Activated T-cell treated with anti-CD3 and anti-CD28 coated beads, Interleukin-2, amount 50 U/mL, for 4 hours (primary cell): ENCODE results near the gene DCTD. TPM values are rescaled to one million over a fixed set of nuclear protein-coding genes. Genes with fewer than 3 reads are reported as not detected.

Experiments used
- ATAC-seq, 2 donors: fragments of 200-7000 bp; cut with Tn5 transposase; one replicate each; pipeline ENCODE4 v1.10.0; 2021
- DNase-seq: peaks from one replicate; pipeline ENCODE4 v3.0.0-alpha.2; 2020
- H3K27me3 Mint-ChIP-seq: one replicate; pipeline ENCODE4 v1.8.0; 2021; ENCODE audit warnings: low read depth, mixed read lengths
- H3K36me3 Mint-ChIP-seq: one replicate; pipeline ENCODE4 v1.8.0; 2022; ENCODE audit warnings: mixed read lengths; ENCODE audit not compliant: insufficient read depth
- H3K4me1 Mint-ChIP-seq: one replicate; pipeline ENCODE4 v1.8.0; 2021; ENCODE audit warnings: low read depth, mixed read lengths
- H3K4me3 Mint-ChIP-seq: one replicate; pipeline ENCODE4 v1.8.0; 2021; ENCODE audit warnings: mild to moderate bottlenecking, moderate library complexity, mixed read lengths
- H3K9me3 Mint-ChIP-seq: one replicate; pipeline ENCODE4 v1.8.0; 2021; ENCODE audit warnings: mixed read lengths
- total RNA-seq, 3 donors: library from RNA; stranded (reverse); gene quantifications; one replicate each; pipeline ENCODE4 v1.2.1, GENCODE V29; 2021

The DCTD gene
- total RNA-seq, 3 donors from 2014 or later = 138 to 147 (median 145) TPM

- Mint-ChIP-seq H3K4me3 (no peak overlapping the region), H3K36me3 (no peaks in the 10 kb centered on the region), H3K9me3 (no peaks in the 10 kb centered on the region), H3K4me1 (no peaks in the 10 kb centered on the region), H3K27me3 (peaks cover 30% of the 10 kb centered on the region)
- DNase-seq (no peak), ATAC-seq (no peak)
Measured at GRCh38 chr4:182842104-182842600, 75.0 kb downstream of the DCTD start.

- Mint-ChIP-seq H3K27me3 (peaks cover 46% of the 10 kb centered on the region), H3K4me3 (no peak overlapping the region), H3K4me1 (no peaks in the 10 kb centered on the region), H3K36me3 (no peaks in the 10 kb centered on the region), H3K9me3 (no peaks in the 10 kb centered on the region)
- ATAC-seq (no peak), DNase-seq (no peak)
Measured at GRCh38 chr4:182840108-182840507, 77.1 kb downstream of the DCTD start.

Other genes with a start within 250 kb of the DCTD start
- 1 to 10 TPM; 5.6 to 7.8 (median 6.9) TPM for gene WWC2, start 181.9 kb upstream of the DCTD start, total RNA-seq